ENCODE data around the gene FNTB.

The FNTB gene

GRCh38 chr14:64992328-64992885, 5.7 kb downstream of the FNTB start:
- CTCF ChIA-PET = interaction anchor here (2.5 to 16.2 kb wide), 2 partner anchors 10 to 29 kb away, joined by 9 to 236 read pairs; no protein-coding TSS in a partner anchor
- Histone ChIP-seq H3K4me3 (ENCODE audit: control insufficient read depth in 1 of 7, extremely low read depth in 1 of 7, insufficient read depth in 4 of 7, low read depth in 2 of 7, low read length in 6 of 7) (peak overlapping the region in 1 of 7 experiments; percentile 19), H3K27me3 (replicated peaks in 2 of 5; ENCODE audit: control insufficient read depth in 4 of 5, insufficient read depth in 5 of 5, low read length in 4 of 5) (no peaks in the 10 kb centered on the region), H3K4me1 (ENCODE audit: control extremely low read depth in 1 of 4, control insufficient read depth in 4 of 4, insufficient read depth in 4 of 4, low read length in 3 of 4) (peaks cover 20 to 66% (median 47%) of the 10 kb centered on the region in 4 experiments), H3K9me3 (ENCODE audit: control extremely low read depth in 1 of 5, control insufficient read depth in 4 of 5, insufficient read depth in 2 of 5, low read depth in 1 of 5, low read length in 4 of 5) (no peaks in the 10 kb centered on the region), H3K36me3 (ENCODE audit: control insufficient read depth in 4 of 4, insufficient read depth in 4 of 4, low read length in 3 of 4) (no peaks in the 10 kb centered on the region), H3K27ac (ENCODE audit: insufficient read depth in 1 of 2, low read depth in 1 of 2, low read length in 2 of 2, poor library complexity in 1 of 2, severe bottlenecking in 2 of 2) (no peak overlapping the region)
- 90% methylated on average over 3 of the region's 5 CpGs for WGBS (ENCODE audit: insufficient coverage)
- POLR2A ChIA-PET = no interaction called here
- DNase-seq = no peak

GRCh38 chr14:64993266-64993930, 6.7 kb downstream of the FNTB start:
- no peaks in the 10 kb centered on the region for H3K27me3 ChIP-seq (replicated peaks in 2 of 5; ENCODE audit: control insufficient read depth in 4 of 5, insufficient read depth in 5 of 5, low read length in 4 of 5)
- DNase-seq = peak in 2 of 3 donors; percentile 53 to 62
- ChIA-PET POLR2A (interaction anchor here (0.6 kb wide), 1 partner anchor 369 kb away, joined by 3 read pairs; no protein-coding TSS in a partner anchor), CTCF (interaction anchor here (0.8 to 16.2 kb wide), 4 partner anchors 11 to 79 kb away, joined by 3 to 236 read pairs (median 6); no protein-coding TSS in a partner anchor)
- no peaks in the 10 kb centered on the region for H3K9me3 ChIP-seq (ENCODE audit: control extremely low read depth in 1 of 5, control insufficient read depth in 4 of 5, insufficient read depth in 2 of 5, low read depth in 1 of 5, low read length in 4 of 5)
- peak overlapping the region in 1 of 2 experiments; percentile 55 for H3K27ac ChIP-seq (ENCODE audit: insufficient read depth in 1 of 2, low read depth in 1 of 2, low read length in 2 of 2, poor library complexity in 1 of 2, severe bottlenecking in 2 of 2)
- WGBS (ENCODE audit: insufficient coverage) = 100% methylated on average over 1 of the region's 3 CpGs
- H3K4me1 ChIP-seq (ENCODE audit: control extremely low read depth in 1 of 4, control insufficient read depth in 4 of 4, insufficient read depth in 4 of 4, low read length in 3 of 4) = peaks cover 16 to 56% (median 38%) of the 10 kb centered on the region in 4 experiments
- no peaks in the 10 kb centered on the region for H3K36me3 ChIP-seq (ENCODE audit: control insufficient read depth in 4 of 4, insufficient read depth in 4 of 4, low read length in 3 of 4)
- H3K4me3 ChIP-seq (ENCODE audit: control insufficient read depth in 1 of 7, extremely low read depth in 1 of 7, insufficient read depth in 4 of 7, low read depth in 2 of 7, low read length in 6 of 7) = peak overlapping the region in 2 of 7 experiments; percentile 27 to 56

GRCh38 chr14:64994540-64994939, 7.8 kb downstream of the FNTB start:
- CTCF ChIA-PET = interaction anchor here (0.8 to 16.2 kb wide), 4 partner anchors 12 to 59 kb away, joined by 3 to 236 read pairs (median 6); no protein-coding TSS in a partner anchor
- DNase-seq = no peak
- Histone ChIP-seq H3K4me1 (ENCODE audit: control extremely low read depth in 1 of 4, control insufficient read depth in 4 of 4, insufficient read depth in 4 of 4, low read length in 3 of 4) (peaks cover 14 to 45% (median 32%) of the 10 kb centered on the region in 4 experiments), H3K27ac (ENCODE audit: insufficient read depth in 1 of 2, low read depth in 1 of 2, low read length in 2 of 2, poor library complexity in 1 of 2, severe bottlenecking in 2 of 2) (no peak overlapping the region), H3K4me3 (ENCODE audit: control insufficient read depth in 1 of 7, extremely low read depth in 1 of 7, insufficient read depth in 4 of 7, low read depth in 2 of 7, low read length in 6 of 7) (no peak overlapping the region), H3K9me3 (ENCODE audit: control extremely low read depth in 1 of 5, control insufficient read depth in 4 of 5, insufficient read depth in 2 of 5, low read depth in 1 of 5, low read length in 4 of 5) (no peaks in the 10 kb centered on the region), H3K36me3 (ENCODE audit: control insufficient read depth in 4 of 4, insufficient read depth in 4 of 4, low read length in 3 of 4) (no peaks in the 10 kb centered on the region), H3K27me3 (replicated peaks in 2 of 5; ENCODE audit: control insufficient read depth in 4 of 5, insufficient read depth in 5 of 5, low read length in 4 of 5) (no peaks in the 10 kb centered on the region)
- POLR2A ChIA-PET = no interaction called here
- WGBS (ENCODE audit: insufficient coverage) = 100% methylated on average over 1 of the region's 2 CpGs

- ChIA-PET POLR2A (no interaction called here), CTCF (interaction anchor here (0.8 to 16.2 kb wide), 4 partner anchors 13 to 59 kb away, joined by 3 to 236 read pairs (median 6); no protein-coding TSS in a partner anchor)
- H3K4me3 ChIP-seq (ENCODE audit: control insufficient read depth in 1 of 7, extremely low read depth in 1 of 7, insufficient read depth in 4 of 7, low read depth in 2 of 7, low read length in 6 of 7) = no peak overlapping the region
- H3K27ac ChIP-seq (ENCODE audit: insufficient read depth in 1 of 2, low read depth in 1 of 2, low read length in 2 of 2, poor library complexity in 1 of 2, severe bottlenecking in 2 of 2) = no peak overlapping the region
- no peak for DNase-seq
- H3K27me3 ChIP-seq (replicated peaks in 2 of 5; ENCODE audit: control insufficient read depth in 4 of 5, insufficient read depth in 5 of 5, low read length in 4 of 5) = no peaks in the 10 kb centered on the region
- H3K9me3 ChIP-seq (ENCODE audit: control extremely low read depth in 1 of 5, control insufficient read depth in 4 of 5, insufficient read depth in 2 of 5, low read depth in 1 of 5, low read length in 4 of 5) = no peaks in the 10 kb centered on the region
- no CpG with 5 or more reads among the region's 3 CpGs for WGBS (ENCODE audit: insufficient coverage)
- peaks cover 11 to 37% (median 24%) of the 10 kb centered on the region in 4 experiments for H3K4me1 ChIP-seq (ENCODE audit: control extremely low read depth in 1 of 4, control insufficient read depth in 4 of 4, insufficient read depth in 4 of 4, low read length in 3 of 4)
- H3K36me3 ChIP-seq (ENCODE audit: control insufficient read depth in 4 of 4, insufficient read depth in 4 of 4, low read length in 3 of 4) = no peaks in the 10 kb centered on the region
Measured at GRCh38 chr14:64995291-64995690, 8.6 kb downstream of the FNTB start.

GRCh38 chr14:64997108-64997794, 10.6 kb downstream of the FNTB start:
- ChIA-PET CTCF (interaction anchor here (0.9 to 7.2 kb wide), 2 partner anchors 10 to 23 kb away, joined by 3 to 44 read pairs; no protein-coding TSS in a partner anchor), POLR2A (interaction anchor here (0.6 kb wide), 1 partner anchor 18 kb away, joined by 3 read pairs; no protein-coding TSS in a partner anchor)
- no peaks in the 10 kb centered on the region for H3K36me3 ChIP-seq (ENCODE audit: control insufficient read depth in 4 of 4, insufficient read depth in 4 of 4, low read length in 3 of 4)
- no peaks in the 10 kb centered on the region for H3K9me3 ChIP-seq (ENCODE audit: control extremely low read depth in 1 of 5, control insufficient read depth in 4 of 5, insufficient read depth in 2 of 5, low read depth in 1 of 5, low read length in 4 of 5)
- no peak overlapping the region for H3K27ac ChIP-seq (ENCODE audit: insufficient read depth in 1 of 2, low read depth in 1 of 2, low read length in 2 of 2, poor library complexity in 1 of 2, severe bottlenecking in 2 of 2)
- no peak for DNase-seq
- H3K27me3 ChIP-seq (replicated peaks in 2 of 5; ENCODE audit: control insufficient read depth in 4 of 5, insufficient read depth in 5 of 5, low read length in 4 of 5) = no peaks in the 10 kb centered on the region
- peaks cover 11 to 20% (median 18%) of the 10 kb centered on the region in 4 experiments for H3K4me1 ChIP-seq (ENCODE audit: control extremely low read depth in 1 of 4, control insufficient read depth in 4 of 4, insufficient read depth in 4 of 4, low read length in 3 of 4)
- H3K4me3 ChIP-seq (ENCODE audit: control insufficient read depth in 1 of 7, extremely low read depth in 1 of 7, insufficient read depth in 4 of 7, low read depth in 2 of 7, low read length in 6 of 7) = no peak overlapping the region
- 95% methylated on average over 5 of the region's 7 CpGs for WGBS (ENCODE audit: insufficient coverage)

- H3K4me3 ChIP-seq (ENCODE audit: control insufficient read depth in 1 of 7, extremely low read depth in 1 of 7, insufficient read depth in 4 of 7, low read depth in 2 of 7, low read length in 6 of 7) = no peak overlapping the region
- H3K9me3 ChIP-seq (ENCODE audit: control extremely low read depth in 1 of 5, control insufficient read depth in 4 of 5, insufficient read depth in 2 of 5, low read depth in 1 of 5, low read length in 4 of 5) = no peaks in the 10 kb centered on the region
- no peak for DNase-seq
- peaks cover 2 to 10% (median 8%) of the 10 kb centered on the region in 4 experiments for H3K4me1 ChIP-seq (ENCODE audit: control extremely low read depth in 1 of 4, control insufficient read depth in 4 of 4, insufficient read depth in 4 of 4, low read length in 3 of 4)
- H3K27ac ChIP-seq (ENCODE audit: insufficient read depth in 1 of 2, low read depth in 1 of 2, low read length in 2 of 2, poor library complexity in 1 of 2, severe bottlenecking in 2 of 2) = no peak overlapping the region
- H3K36me3 ChIP-seq (ENCODE audit: control insufficient read depth in 4 of 4, insufficient read depth in 4 of 4, low read length in 3 of 4) = no peaks in the 10 kb centered on the region
- ChIA-PET CTCF (interaction anchor here (0.5 to 7.2 kb wide), 7 partner anchors 10 to 22 kb away, joined by 3 to 44 read pairs (median 3); partner anchors contain the start of gene FNTB), POLR2A (no interaction called here)
- no peaks in the 10 kb centered on the region for H3K27me3 ChIP-seq (replicated peaks in 2 of 5; ENCODE audit: control insufficient read depth in 4 of 5, insufficient read depth in 5 of 5, low read length in 4 of 5)
Measured at GRCh38 chr14:64998455-64998931, 11.8 kb downstream of the FNTB start.

Measured in common myeloid progenitor, CD34-positive (primary cell).